Fibroblast of lung (primary cell): ENCODE data around the gene HTR1A. TPM values are rescaled to one million over a fixed set of nuclear protein-coding genes. Genes with fewer than 3 reads are reported as not detected.

Experiments
- DNase-seq, 2 donors: peaks; one replicate each; pipeline versions ENCODE4 v3.0.0 to v3.0.0-alpha.2; 2010; ENCODE audit warnings: low read depth in 2 of 2
- H2AFZ ChIP-seq: 2 replicates; pipeline ENCODE4 v1.5.1; 2012; ENCODE audit warnings: low read length, control low read depth, inconsistent platforms
- H3K27ac ChIP-seq: 2 replicates; pipeline ENCODE4 v1.5.1; 2011; ENCODE audit warnings: low read length, control low read depth; ENCODE audit not compliant: insufficient read depth
- H3K27me3 ChIP-seq: 2 replicates; pipeline ENCODE4 v1.5.1; 2011; ENCODE audit warnings: mild to moderate bottlenecking, low read length; ENCODE audit not compliant: control insufficient read depth, insufficient read depth
- H3K36me3 ChIP-seq: 2 replicates; pipeline ENCODE4 v1.5.1; 2011; ENCODE audit warnings: low read length; ENCODE audit not compliant: control insufficient read depth, insufficient read depth
- H3K4me1 ChIP-seq: 2 replicates; pipeline ENCODE4 v1.5.1; 2011; ENCODE audit warnings: low read length; ENCODE audit not compliant: control insufficient read depth, insufficient read depth; ENCODE audit errors: extremely low read depth
- H3K4me2 ChIP-seq: 2 replicates; pipeline ENCODE4 v1.5.1; 2011; ENCODE audit warnings: low read length, control low read depth; ENCODE audit not compliant: insufficient read depth; ENCODE audit errors: extremely low read depth
- H3K4me3 ChIP-seq, 4 experiments: fragments of 200-600 bp in 1 of 4; sonication (generic) in 1 of 4; replicated peaks in 1 of 4; 2 replicates each; pipeline ENCODE4 v1.5.1; 2011 to 2016; ENCODE audit warnings: low read length in 4 of 4, low read depth in 3 of 4, mild to moderate bottlenecking in 3 of 4, control low read depth in 2 of 4, inconsistent platforms in 1 of 4, mixed read lengths in 1 of 4; ENCODE audit not compliant: insufficient read depth in 1 of 4; ENCODE audit errors: control extremely low read depth in 1 of 4
- H3K79me2 ChIP-seq: 2 replicates; pipeline ENCODE4 v1.5.1; 2012; ENCODE audit warnings: mild to moderate bottlenecking, low read length, inconsistent platforms; ENCODE audit not compliant: control insufficient read depth, insufficient read depth
- H3K9ac ChIP-seq: 2 replicates; pipeline ENCODE4 v1.5.1; 2011; ENCODE audit warnings: mild to moderate bottlenecking, low read length, control low read depth; ENCODE audit not compliant: insufficient read depth
- H3K9me3 ChIP-seq: 2 replicates; pipeline ENCODE4 v1.5.1; 2012; ENCODE audit warnings: low read depth, low read length; ENCODE audit not compliant: control insufficient read depth, insufficient read depth
- H4K20me1 ChIP-seq: 2 replicates; pipeline ENCODE4 v1.5.1; 2011; ENCODE audit warnings: low read length; ENCODE audit not compliant: control insufficient read depth, insufficient read depth; ENCODE audit errors: extremely low read depth
- CTCF ChIP-seq, 2 donors: IDR thresholded peaks in 1 of 2; conservative IDR thresholded peaks in 1 of 2; 1 replicate in 1 of 2; 2 replicates in 1 of 2; pipeline ENCODE4 v1.5.1; 2011 to 2012; ENCODE audit warnings: low read length in 2 of 2, control low read depth in 1 of 2, inconsistent platforms in 1 of 2, low read depth in 1 of 2, mild to moderate bottlenecking in 1 of 2
- EZH2 ChIP-seq: IDR thresholded peaks from 2 replicates; pipeline ENCODE4 v1.5.1; 2012; ENCODE audit warnings: low read length, control low read depth, mild to moderate bottlenecking; ENCODE audit errors: missing control alignments
- polyA minus RNA-seq: library from RNA; depleted of rRNA, polyadenylated mRNA; stranded (reverse); fragments of >200 nt; gene quantifications from 2 replicates; pipeline ENCODE4 v1.2.3, GENCODE V29; 2011; ENCODE audit warnings: low replicate concordance
- polyA plus RNA-seq, 2 donors: library from polyadenylated mRNA; depleted of rRNA in 1 of 2; stranded (reverse) in 1 of 2; unstranded in 1 of 2; fragments of >200 nt; gene quantifications; 2 replicates each; pipeline ENCODE4 v1.2.1, GENCODE V29; 2011 to 2012; ENCODE audit warnings: missing spikeins in 1 of 2
- total RNA-seq: library from RNA; depleted of rRNA; stranded (reverse); fragments of >200 nt; gene quantifications from 2 replicates; pipeline ENCODE4 v1.2.1, GENCODE V29; 2014

Gene HTR1A
- total RNA-seq (not detected in 2 replicates), polyA plus RNA-seq (not detected in 2 replicates), polyA minus RNA-seq (not detected in 2 replicates)
- polyA plus RNA-seq (2012) = not detected in 2 replicates

DNA sequence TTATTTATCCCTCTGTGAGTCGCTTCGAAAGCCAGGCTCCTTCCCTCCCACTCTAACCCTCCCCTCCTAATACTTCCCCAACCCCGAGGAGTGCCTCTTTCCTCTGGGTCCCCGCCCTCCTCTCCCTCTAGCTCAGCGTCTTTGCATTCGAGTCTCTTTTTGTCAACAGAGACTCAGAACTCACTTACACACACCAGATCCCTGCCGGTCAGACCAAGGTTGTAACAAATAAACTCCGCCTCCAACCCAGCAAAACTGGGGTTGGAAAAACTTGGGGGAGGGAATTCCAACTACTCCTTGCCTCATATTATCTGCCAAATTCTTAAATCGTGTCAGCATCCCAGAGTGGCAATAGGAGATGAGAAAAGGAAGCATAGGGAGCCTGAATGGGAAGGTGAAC lies at the start of gene HTR1A:
HTR1A (minus strand) TSS at position 167 of the 400 bp plus-strand sequence. CDS start 726 bp downstream, outside the sequence.
- Histone ChIP-seq H3K27ac (no peak within 1 kb of the TSS), H3K79me2 (no peaks in the 10 kb centered on the region), H4K20me1 (no peaks in the 10 kb centered on the region), H3K36me3 (no peaks in the 10 kb centered on the region), H3K4me3 (no peak within 1 kb of the TSS), H2AFZ (no peak within 1 kb of the TSS), H3K4me2 (no peak within 1 kb of the TSS), H3K9me3 (no peaks in the 10 kb centered on the region), H3K4me1 (no peaks in the 10 kb centered on the region), H3K27me3 (no peaks in the 10 kb centered on the region), H3K9ac (no peak within 1 kb of the TSS)
- TF ChIP-seq EZH2 = no peak
- TF ChIP-seq CTCF (conservative IDR thresholded peaks at IDR 0.05 in 1 of 2, IDR thresholded peaks at IDR 0.05 in 1 of 2; ENCODE audit: low read depth in 1 of 2, low read length in 2 of 2) = no peak
- no peak for DNase-seq

GRCh38 chr5:64003966-64004365 lies 41.7 kb upstream of the HTR1A start:
- H3K9ac ChIP-seq = no peak overlapping the region

DNA sequence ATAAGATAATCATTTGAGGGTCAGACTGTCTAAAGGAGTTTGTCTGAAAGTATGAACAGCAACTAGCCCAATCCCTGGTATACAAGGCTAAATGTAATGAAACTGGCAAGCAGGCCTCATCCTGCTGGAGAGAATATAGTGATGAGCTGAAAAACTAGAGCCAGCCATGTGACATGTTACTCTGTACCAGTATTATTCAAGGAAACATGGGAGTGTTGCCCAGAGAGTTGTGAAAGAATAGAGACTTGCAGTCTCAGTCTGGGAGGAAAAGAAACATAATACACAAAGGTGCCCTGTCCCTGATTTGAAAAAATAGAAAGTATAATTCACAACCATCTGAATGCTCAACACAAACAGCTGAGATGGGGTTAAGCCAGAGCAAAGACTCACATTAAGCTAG lies 37.9 kb upstream of the HTR1A start:
- Histone ChIP-seq H3K4me3 (no peak overlapping the region), H3K9ac (no peak overlapping the region), H3K27me3 (no peaks in the 10 kb centered on the region), H3K27ac (no peak overlapping the region), H2AFZ (no peak overlapping the region), H3K36me3 (no peaks in the 10 kb centered on the region), H3K9me3 (no peaks in the 10 kb centered on the region), H3K4me1 (no peaks in the 10 kb centered on the region), H3K4me2 (no peak overlapping the region), H3K79me2 (no peaks in the 10 kb centered on the region), H4K20me1 (no peaks in the 10 kb centered on the region)
- TF ChIP-seq CTCF (conservative IDR thresholded peaks at IDR 0.05 in 1 of 2, IDR thresholded peaks at IDR 0.05 in 1 of 2; ENCODE audit: low read depth in 1 of 2, low read length in 2 of 2) = no peak
- no peak for TF ChIP-seq EZH2
- no peak for DNase-seq

More at GRCh38 chr5:64003966-64004365, 41.7 kb upstream of the HTR1A start:
- Histone ChIP-seq H3K27me3 (no peaks in the 10 kb centered on the region), H3K4me2 (no peak overlapping the region), H3K79me2 (no peaks in the 10 kb centered on the region), H3K36me3 (no peaks in the 10 kb centered on the region), H3K9me3 (no peaks in the 10 kb centered on the region), H2AFZ (no peak overlapping the region), H3K4me3 (no peak overlapping the region), H3K27ac (no peak overlapping the region), H3K4me1 (no peaks in the 10 kb centered on the region), H4K20me1 (no peaks in the 10 kb centered on the region)
- no peak for DNase-seq
- TF ChIP-seq CTCF (conservative IDR thresholded peaks at IDR 0.05 in 1 of 2, IDR thresholded peaks at IDR 0.05 in 1 of 2; ENCODE audit: low read depth in 1 of 2, low read length in 2 of 2) = no peak
